Neural progenitor cell (in vitro differentiated cells): ENCODE results near the gene ERCC6L.

ENCODE experiments used
- EZH2phosphoT487 ChIP-seq: fragments of 200-600 bp; sonication (generic); IDR thresholded peaks from 2 replicates; pipeline ENCODE4 v1.6.1; 2017; ENCODE audit warnings: antibody characterized with exemption
- TF ChIP-seq, protein P1 (sequence below): fragments of 200-600 bp; sonication (generic); IDR thresholded peaks from 2 replicates; pipeline ENCODE4 v1.5.1; 2017; ENCODE audit warnings: antibody characterized with exemption, mild to moderate bottlenecking

- TF ChIP-seq EZH2phosphoT487, result no peak
- TF ChIP-seq, protein P1, sequence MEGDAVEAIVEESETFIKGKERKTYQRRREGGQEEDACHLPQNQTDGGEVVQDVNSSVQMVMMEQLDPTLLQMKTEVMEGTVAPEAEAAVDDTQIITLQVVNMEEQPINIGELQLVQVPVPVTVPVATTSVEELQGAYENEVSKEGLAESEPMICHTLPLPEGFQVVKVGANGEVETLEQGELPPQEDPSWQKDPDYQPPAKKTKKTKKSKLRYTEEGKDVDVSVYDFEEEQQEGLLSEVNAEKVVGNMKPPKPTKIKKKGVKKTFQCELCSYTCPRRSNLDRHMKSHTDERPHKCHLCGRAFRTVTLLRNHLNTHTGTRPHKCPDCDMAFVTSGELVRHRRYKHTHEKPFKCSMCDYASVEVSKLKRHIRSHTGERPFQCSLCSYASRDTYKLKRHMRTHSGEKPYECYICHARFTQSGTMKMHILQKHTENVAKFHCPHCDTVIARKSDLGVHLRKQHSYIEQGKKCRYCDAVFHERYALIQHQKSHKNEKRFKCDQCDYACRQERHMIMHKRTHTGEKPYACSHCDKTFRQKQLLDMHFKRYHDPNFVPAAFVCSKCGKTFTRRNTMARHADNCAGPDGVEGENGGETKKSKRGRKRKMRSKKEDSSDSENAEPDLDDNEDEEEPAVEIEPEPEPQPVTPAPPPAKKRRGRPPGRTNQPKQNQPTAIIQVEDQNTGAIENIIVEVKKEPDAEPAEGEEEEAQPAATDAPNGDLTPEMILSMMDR, result no peak
Observed at GRCh38 chrX:72255445-72255844, 16.6 kb upstream of the ERCC6L start.
